GM18519 (cell line): Measurements from ENCODE around the gene FMNL1.

ENCODE experiments used
- ATAC-seq: cut with Tn5 transposase; IDR thresholded peaks from one replicate; pipeline ENCODE4 v1.9.1; 2021; ENCODE audit warnings: mild to moderate bottlenecking, moderate library complexity; ENCODE audit not compliant: unreplicated experiment, low FRiP score

FMNL1 gene

DNA sequence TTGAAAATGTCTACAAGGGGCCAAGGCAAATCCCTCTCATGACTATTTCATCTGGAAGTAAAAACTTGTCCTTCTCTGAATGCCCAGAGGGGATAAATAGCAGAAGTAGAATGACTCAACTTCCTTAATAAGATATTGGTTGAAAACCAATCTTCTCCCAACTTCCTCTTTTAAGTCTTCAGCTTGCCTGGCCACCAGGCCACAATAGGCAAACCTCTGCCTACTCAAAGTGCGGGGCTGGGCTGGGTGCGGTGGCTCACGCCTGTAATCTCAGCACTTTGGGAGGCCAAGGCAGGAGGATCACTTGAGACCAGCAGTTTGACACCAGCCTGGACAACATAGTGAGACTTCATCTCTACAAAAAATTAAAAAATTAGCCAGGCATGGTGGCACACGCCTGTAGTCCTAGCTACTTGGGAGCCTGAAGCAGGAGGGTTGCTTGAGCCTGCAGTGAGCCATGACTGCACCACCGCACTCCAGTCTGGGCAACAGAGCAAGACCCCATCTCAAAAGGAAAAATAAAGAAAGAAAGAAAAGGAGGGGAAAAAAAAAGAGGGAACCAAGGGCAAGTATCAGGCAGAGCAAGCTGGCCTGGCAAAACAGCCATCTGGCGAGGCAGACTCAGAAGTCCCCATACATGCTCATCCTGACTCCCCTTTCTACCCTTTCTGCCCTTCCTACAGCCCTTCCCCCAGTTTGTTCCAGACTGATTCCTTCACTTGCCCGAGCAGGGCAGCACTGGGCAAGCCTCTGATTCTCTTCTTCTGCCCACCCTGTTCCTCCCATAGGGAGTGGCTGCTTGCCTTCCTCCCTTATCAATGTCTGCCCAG, 74.5 kb downstream of the FMNL1 start:
- ATAC-seq = no peak

DNA sequence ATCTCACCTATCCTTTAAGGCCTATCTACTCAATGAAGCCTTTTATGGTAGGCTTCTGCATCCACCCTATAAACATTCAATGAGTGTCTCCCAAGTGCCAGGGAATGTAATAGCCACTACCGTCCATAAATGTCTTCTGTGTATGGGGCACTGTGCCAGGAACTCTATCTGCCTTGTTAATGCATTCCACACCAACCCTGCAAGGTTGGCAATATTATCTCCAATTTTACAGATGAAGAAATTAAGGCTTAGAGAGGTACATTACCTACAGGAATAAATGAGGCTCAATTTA, 75.1 kb downstream of the FMNL1 start:
- no peak for ATAC-seq
